Kidney (tissue), 14 donors: ENCODE measurements around the gene RPL10A. TPM values are rescaled to one million over a fixed set of nuclear protein-coding genes. Genes with fewer than 3 reads are reported as not detected.

Experiments used
- DNase-seq, 5 donors: peaks; one replicate each; pipeline ENCODE4 v3.0.0-alpha.2; 2013 to 2020
- FAIRE-seq: peaks from 2 replicates; lab custom pipeline; 2012; peaks lifted over from hg19 to GRCh38; lab: Jason Lieb, UNC
- H3K27ac ChIP-seq, 2 donors: one replicate each; pipeline ENCODE4 v1.7.0; 2013; ENCODE audit warnings: low read depth in 2 of 2, low read length in 2 of 2, inconsistent platforms in 1 of 2
- H3K27me3 ChIP-seq: one replicate; pipeline ENCODE4 v1.7.1; 2013; ENCODE audit warnings: low read length, inconsistent platforms; ENCODE audit not compliant: control insufficient read depth, insufficient read depth
- H3K36me3 ChIP-seq, 3 donors: one replicate each; pipeline versions ENCODE4 v1.7.0 to v1.7.1; 2013; ENCODE audit warnings: low read length in 3 of 3, control low read depth in 1 of 3, inconsistent platforms in 1 of 3; ENCODE audit not compliant: insufficient read depth in 3 of 3, control insufficient read depth in 2 of 3
- H3K4me1 ChIP-seq, 3 donors: one replicate each; pipeline versions ENCODE4 v1.7.0 to v1.7.1; 2013; ENCODE audit warnings: low read length in 3 of 3, inconsistent platforms in 1 of 3, low read depth in 1 of 3; ENCODE audit not compliant: control insufficient read depth in 2 of 3, insufficient read depth in 2 of 3
- H3K4me3 ChIP-seq, 3 donors: one replicate each; pipeline versions ENCODE4 v1.7.0 to v1.8.1; 2013; ENCODE audit warnings: low read length in 3 of 3, control low read depth in 1 of 3, inconsistent platforms in 1 of 3
- H3K9ac ChIP-seq, 3 donors: one replicate each; pipeline versions ENCODE4 v1.7.0 to v1.7.1; 2013; ENCODE audit warnings: low read length in 3 of 3, control low read depth in 1 of 3, inconsistent platforms in 1 of 3
- H3K9me3 ChIP-seq, 3 donors: one replicate each; pipeline versions ENCODE4 v1.7.0 to v1.7.1; 2013; ENCODE audit warnings: low read length in 3 of 3, control low read depth in 1 of 3, inconsistent platforms in 1 of 3; ENCODE audit not compliant: control insufficient read depth in 2 of 3, insufficient read depth in 1 of 3
- CTCF ChIP-seq: IDR thresholded peaks from 3 replicates; pipeline ENCODE4 v1.5.1; 2012; ENCODE audit warnings: mild to moderate bottlenecking, moderate library complexity, borderline replicate concordance; ENCODE audit not compliant: insufficient read depth; ENCODE audit errors: extremely low read depth
- intact Hi-C: fragments of 100-400 bp; cut with DNase I; formaldehyde crosslinking; loops from one replicate; pipeline ENCODE4 v1.11.1; 2022
- polyA plus RNA-seq: library from polyadenylated mRNA; stranded (reverse); fragments of 350-450 nt; fragmentation: Illumina TruSeq; extraction: RNeasy Lipid Tissue Mini Kit (QIAGEN cat#74804); gene quantifications from one replicate; pipeline ENCODE4 v1.2.3, GENCODE V29; 2014; ENCODE audit warnings: low read depth, low replicate concordance; ENCODE audit not compliant: insufficient read depth
- total RNA-seq: library from RNA; stranded (reverse); fragmentation: NEBNext Ultra II Directional; extraction: Animal tissue kit (Norgen Biotek cat#: 25700); gene quantifications from one replicate; pipeline ENCODE4 v1.2.1, GENCODE V29; 2021
- donor health status: control.
- donor health status: control.
- donor health status: control.
- donor health status: control.
- donor health status: control.
- donor health status: DM: yes; HTN: yes; CAD: no.
- donor health status: Normal renal cell carcinoma (clear cell type).

RPL10A gene
- total and polyA plus RNA-seq, 2 donors from 2014 or later: 1,159 to 1,291 TPM

GRCh38 chr6:35463292-35463691, 4.9 kb upstream of the RPL10A start:
- no peak for DNase-seq
- Histone ChIP-seq H3K9ac (no peak overlapping the region), H3K4me1 (peaks cover 0 to 6% (median 4%) of the 10 kb centered on the region in 3 donors), H3K27me3 (no peaks in the 10 kb centered on the region), H3K36me3 (peaks cover 0 to 2% (median 0%) of the 10 kb centered on the region in 3 donors), H3K9me3 (no peaks in the 10 kb centered on the region), H3K4me3 (no peak overlapping the region), H3K27ac (no peak overlapping the region)
- intact Hi-C loops: no loop called here
- FAIRE-seq: no peak
- no peak for TF ChIP-seq CTCF

GRCh38 chr6:35465646-35466045, 2.6 kb upstream of the RPL10A start:
- intact Hi-C loops: no loop called here
- H3K4me1 ChIP-seq: peaks cover 3 to 14% (median 9%) of the 10 kb centered on the region in 3 donors
- peaks cover 0 to 10% (median 3%) of the 10 kb centered on the region in 3 donors for H3K36me3 ChIP-seq
- no peak overlapping the region for H3K9ac ChIP-seq
- no peaks in the 10 kb centered on the region for H3K9me3 ChIP-seq
- DNase-seq (no peak), FAIRE-seq (no peak)
- no peak for TF ChIP-seq CTCF
- H3K27ac ChIP-seq: no peak overlapping the region
- H3K4me3 ChIP-seq: no peak overlapping the region
- H3K27me3 ChIP-seq: no peaks in the 10 kb centered on the region

GRCh38 chr6:35468980-35469750, 964 bp downstream of the RPL10A start:
- Histone ChIP-seq H3K9me3 (no peaks in the 10 kb centered on the region), H3K36me3 (peaks cover 0 to 18% (median 7%) of the 10 kb centered on the region in 3 donors), H3K27ac (peak overlapping the region; percentile 94 to 95), H3K27me3 (no peaks in the 10 kb centered on the region), H3K9ac (peak overlapping the region; percentile 14 to 97 (median 48)), H3K4me1 (peaks cover 3 to 14% (median 12%) of the 10 kb centered on the region in 3 donors), H3K4me3 (peak overlapping the region; percentile 75 to 92 (median 75))
- no peak for FAIRE-seq
- intact Hi-C loops: no loop called here
- peak in 1 of 5 donors; percentile 84 for DNase-seq
- TF ChIP-seq CTCF: no peak
